NCI-H146 treated with DMSO at 0.1 percent for 48 hours (cell line): ENCODE data around the gene ATXN7.

ENCODE experiments used
- DNase-seq: peaks from one replicate; lab custom pipeline; 2025; ENCODE audit not compliant: unreplicated experiment; lab: John Stamatoyannopoulos, UW

ATXN7 gene, protein sequence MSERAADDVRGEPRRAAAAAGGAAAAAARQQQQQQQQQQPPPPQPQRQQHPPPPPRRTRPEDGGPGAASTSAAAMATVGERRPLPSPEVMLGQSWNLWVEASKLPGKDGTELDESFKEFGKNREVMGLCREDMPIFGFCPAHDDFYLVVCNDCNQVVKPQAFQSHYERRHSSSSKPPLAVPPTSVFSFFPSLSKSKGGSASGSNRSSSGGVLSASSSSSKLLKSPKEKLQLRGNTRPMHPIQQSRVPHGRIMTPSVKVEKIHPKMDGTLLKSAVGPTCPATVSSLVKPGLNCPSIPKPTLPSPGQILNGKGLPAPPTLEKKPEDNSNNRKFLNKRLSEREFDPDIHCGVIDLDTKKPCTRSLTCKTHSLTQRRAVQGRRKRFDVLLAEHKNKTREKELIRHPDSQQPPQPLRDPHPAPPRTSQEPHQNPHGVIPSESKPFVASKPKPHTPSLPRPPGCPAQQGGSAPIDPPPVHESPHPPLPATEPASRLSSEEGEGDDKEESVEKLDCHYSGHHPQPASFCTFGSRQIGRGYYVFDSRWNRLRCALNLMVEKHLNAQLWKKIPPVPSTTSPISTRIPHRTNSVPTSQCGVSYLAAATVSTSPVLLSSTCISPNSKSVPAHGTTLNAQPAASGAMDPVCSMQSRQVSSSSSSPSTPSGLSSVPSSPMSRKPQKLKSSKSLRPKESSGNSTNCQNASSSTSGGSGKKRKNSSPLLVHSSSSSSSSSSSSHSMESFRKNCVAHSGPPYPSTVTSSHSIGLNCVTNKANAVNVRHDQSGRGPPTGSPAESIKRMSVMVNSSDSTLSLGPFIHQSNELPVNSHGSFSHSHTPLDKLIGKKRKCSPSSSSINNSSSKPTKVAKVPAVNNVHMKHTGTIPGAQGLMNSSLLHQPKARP

DNA sequence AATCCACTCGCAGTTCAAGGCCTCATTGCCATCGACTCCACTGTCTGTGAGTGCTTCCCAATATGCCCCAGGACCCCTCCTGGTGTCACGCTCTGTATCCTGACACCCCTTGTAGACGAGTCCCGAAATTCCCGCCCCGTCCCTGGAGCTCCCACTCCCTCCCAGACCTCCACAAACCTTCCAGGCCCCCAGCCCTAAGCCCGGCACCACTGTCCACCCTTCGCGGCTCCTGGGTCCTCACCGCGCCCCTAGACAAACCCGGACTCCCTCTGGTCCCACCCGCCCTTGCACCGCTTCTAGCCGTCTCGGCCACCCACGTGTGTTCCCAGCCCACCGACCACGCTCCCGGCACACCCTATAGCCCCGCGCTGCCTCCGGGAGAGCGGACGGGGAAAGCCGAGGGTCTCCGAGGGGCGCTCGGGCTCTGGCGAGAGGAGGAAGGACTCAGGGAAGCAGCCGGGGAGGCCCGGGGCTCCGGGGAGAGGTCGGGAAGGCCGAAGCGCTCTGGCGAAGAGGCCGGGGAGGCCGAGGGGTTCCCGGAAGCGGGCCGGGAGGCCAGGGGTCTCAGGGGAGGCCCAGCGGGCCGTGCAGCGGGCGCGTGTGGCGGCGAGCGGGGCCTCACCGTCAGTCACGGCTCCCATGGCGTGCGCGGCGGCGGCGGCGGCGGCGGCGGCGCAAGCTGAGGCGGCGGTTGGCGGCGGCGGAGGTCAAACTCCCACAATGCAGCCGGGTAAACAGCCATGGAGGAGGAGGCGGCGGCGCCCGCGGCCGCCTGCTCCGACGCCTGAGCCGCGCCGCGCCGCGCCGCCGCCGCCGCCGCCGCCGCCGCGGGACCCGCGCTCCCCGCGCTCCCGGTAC, at the start of gene ATXN7, which contains the start of gene THOC7:
TSS of gene ATXN7 (plus strand) at position 718 of the 858 bp plus-strand sequence. CDS start 48,732 bp downstream, outside the sequence.
TSS of gene THOC7 (minus strand) at position 656 of the 858 bp plus-strand sequence. CDS start at position 641, 15 bp downstream.
- DNase-seq, result peak; percentile 6

GRCh38 chr3:63814237-63814636, 49.4 kb upstream of the ATXN7 start:
- DNase-seq, result peak; percentile 54

GRCh38 chr3:63817225-63817624, 46.4 kb upstream of the ATXN7 start:
- no peak for DNase-seq

DNA sequence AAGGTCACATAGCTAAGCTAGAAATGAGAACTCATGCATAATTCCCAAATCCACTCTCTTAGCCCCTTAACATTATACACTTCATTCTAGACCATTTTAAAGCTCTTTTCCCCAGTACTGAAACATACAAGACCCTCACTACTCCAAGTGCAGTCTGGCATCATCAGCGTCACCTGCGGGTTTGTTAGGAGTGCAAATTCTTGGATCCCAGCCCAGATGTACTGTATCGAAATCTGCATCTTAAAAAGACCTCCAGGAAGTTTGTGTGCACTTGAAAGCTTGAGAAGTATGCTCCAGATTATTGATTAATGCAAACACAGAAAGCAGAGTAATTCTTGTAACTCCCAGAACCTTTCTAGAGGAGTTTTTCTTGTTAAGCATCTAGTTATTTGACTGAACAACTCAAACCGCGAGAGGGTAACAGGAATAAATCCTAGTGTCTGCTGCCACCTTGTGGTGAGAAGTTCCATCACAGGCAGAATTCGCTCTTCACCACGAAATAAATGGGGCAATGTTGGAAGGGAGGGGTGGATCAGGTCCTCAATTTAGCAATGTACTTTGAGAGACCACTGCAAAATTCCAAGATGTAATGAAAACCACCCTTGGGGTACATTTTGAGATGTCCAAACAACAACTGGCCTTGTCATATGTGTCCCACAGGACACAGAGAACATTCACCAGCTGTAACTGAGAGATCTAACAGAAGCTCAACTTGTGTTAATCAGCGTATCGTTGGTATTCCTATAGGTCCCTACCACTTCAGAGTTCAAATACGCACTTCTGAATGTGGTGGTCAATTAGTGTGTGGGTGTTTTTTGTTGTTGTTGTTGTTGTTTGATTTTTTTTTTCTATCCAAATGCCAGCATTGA, 45.2 kb upstream of the ATXN7 start:
- DNase-seq, result peak; percentile 39

DNA sequence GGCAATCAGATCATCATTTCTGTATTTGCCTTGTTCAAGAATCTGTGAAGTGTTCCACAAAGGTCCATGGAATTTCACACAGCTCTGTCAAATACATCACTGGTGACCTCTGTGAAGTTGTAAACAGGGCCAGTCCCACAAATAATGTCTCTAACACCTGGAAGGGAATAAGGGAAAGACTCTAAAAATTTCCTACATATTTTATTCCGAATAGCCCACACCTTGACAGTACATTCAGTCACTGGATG, 44.6 kb upstream of the ATXN7 start, which contains the start of gene C3orf49:
TSS of gene C3orf49 (plus strand) at position 149 of the 248 bp plus-strand sequence. CDS start 173 bp downstream, outside the sequence.
- DNase-seq, result no peak

DNA sequence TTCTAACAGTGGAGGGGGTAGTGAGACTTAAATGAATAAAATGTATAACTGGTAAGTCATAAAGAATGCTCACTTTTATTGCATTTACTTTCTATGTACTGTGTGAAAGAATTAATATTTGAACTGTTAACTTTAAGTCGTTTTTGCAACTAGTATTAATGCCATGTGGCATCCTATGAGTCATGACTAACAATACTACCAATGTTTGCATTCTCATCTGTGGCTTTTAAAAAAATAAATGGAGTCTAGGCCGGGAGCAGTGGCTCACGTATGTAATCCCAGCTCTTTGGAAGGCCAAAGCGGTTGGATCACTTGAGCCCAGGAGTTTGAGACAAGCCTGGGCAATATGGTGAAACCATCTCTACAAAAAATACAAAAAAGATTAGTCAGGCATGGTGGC, 39.4 kb upstream of the ATXN7 start:
- no peak for DNase-seq

- no peak for DNase-seq
These were observed 33.1 kb upstream of the ATXN7 start for GRCh38 chr3:63830526-63830925.

- DNase-seq, result no peak
These were observed 31.3 kb upstream of the ATXN7 start for GRCh38 chr3:63832395-63832794.

DNA sequence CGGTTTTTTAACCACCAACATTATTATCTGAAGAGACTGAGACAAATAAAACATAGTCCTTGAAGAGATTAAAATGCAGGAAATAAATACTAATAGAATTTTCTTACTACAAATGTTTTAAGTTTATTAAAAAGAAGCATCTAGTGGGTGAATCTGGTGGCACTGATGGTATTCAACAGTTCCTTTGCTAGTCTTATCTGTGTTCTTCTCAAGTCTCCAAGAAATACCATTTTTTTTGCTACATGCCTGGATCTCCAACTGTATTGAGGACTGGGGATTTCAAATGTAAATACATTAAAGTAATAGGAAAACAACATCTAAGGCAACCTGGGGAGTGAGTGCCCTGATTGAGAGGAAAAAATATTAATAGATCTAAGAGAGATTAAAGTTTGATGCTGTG, 22.0 kb upstream of the ATXN7 start:
- no peak for DNase-seq

DNA sequence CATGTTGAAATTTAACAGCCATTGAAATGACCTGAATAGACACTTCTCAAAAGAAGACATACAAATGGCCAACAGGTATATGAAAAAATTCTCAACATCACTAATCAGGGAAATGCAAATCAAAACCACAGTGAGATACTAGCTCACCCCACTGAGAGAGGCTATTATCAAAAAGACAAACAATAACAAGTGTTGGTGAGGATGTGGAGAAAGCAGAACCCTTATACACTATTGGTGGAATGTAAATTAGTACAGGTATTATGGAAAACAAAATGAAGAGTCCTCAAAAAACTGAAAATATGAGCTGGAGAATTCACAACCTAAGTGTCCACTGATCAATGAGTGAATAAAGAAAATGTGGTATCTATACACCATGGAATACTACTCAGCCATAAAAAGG, 21.5 kb upstream of the ATXN7 start:
- DNase-seq, result no peak

- no peak for DNase-seq
These were observed 18.5 kb upstream of the ATXN7 start for GRCh38 chr3:63845215-63845614.

DNA sequence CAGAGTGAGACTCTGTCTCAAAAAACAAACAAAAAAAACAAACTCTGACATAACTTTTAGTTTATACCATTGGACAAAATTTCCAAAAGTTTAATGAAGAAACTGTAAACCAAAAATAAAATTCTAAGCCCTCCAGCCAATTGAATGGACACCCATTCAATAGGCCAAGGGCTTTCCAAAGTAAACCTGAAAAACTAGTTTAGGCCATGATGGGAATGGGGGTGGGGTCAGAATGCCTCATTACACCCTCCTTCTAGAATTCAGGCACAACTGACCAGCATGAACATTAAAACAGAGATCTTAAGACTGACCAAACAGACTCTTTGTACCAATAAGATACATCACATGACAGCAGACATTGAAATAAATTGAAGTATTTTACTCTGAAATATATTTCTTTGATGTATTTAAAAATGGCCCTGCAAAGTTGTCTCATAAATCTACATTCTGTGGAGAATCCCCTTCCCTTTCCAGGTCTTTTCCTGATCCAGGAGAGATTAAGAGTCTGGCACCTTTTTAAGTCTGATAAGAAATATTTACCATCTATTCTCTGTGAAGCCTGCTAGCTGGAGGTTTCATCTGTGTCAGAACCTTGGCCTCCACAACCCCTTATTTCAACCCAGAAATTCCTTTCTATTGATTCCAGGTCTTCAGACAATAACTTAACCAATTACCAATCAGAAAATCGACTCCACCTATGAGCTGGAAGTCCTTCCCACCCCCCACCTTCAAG, 15.8 kb upstream of the ATXN7 start:
- no peak for DNase-seq

- no peak for DNase-seq
These were observed 14.5 kb upstream of the ATXN7 start for GRCh38 chr3:63849175-63849574.

- DNase-seq, result no peak
These were observed 12.4 kb upstream of the ATXN7 start for GRCh38 chr3:63851287-63851686.

- no peak for DNase-seq
These were observed 10.6 kb upstream of the ATXN7 start for GRCh38 chr3:63853106-63853505.

DNA sequence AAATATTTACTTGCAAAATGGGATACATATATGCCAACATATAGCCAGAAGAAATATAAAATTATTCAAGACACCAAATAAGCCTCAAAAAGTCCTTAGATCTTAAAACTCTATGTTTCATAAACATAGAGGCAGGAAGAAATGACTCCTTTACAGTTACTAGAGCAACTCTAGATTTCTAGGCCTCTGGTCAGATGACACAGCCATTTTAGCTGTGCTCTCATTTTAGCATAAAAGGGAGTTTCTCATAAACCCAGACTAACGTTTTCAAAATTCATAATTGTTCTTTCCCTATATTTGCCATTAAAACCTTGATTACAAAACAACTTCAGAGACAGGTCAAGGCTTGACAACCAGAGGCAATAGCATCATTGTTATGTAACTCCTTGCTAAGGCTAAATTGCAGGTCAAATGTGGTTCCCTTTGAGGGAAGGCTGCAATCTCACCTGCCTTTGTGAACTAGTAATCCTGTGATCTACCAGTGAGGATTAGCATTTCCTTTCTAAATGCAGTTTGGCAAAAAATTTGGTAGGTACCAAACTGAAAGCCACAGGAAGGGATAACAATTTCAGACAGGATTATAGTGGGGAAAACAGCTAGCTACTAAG, 8.2 kb upstream of the ATXN7 start:
- no peak for DNase-seq

DNA sequence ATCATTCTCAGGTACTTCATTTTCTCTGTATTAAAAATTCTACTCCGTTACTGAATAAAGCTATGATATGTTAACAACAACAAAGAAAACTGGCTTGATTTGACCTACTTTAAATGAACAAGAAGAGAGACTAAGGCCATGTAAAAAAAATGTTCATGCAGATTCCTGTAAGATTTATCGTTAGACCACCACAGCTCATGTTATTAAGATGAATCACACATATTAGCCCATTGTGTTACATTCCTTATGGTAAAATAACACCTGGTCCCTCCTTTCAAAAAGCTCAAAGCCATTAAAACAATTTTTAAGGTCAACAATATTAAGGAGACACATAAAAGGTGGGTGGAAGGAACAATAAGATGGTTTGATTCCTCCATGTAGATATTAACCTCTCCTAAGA, 6.4 kb upstream of the ATXN7 start:
- DNase-seq, result no peak

- DNase-seq, result no peak
These were observed 2.9 kb upstream of the ATXN7 start for GRCh38 chr3:63860776-63861175.

DNA sequence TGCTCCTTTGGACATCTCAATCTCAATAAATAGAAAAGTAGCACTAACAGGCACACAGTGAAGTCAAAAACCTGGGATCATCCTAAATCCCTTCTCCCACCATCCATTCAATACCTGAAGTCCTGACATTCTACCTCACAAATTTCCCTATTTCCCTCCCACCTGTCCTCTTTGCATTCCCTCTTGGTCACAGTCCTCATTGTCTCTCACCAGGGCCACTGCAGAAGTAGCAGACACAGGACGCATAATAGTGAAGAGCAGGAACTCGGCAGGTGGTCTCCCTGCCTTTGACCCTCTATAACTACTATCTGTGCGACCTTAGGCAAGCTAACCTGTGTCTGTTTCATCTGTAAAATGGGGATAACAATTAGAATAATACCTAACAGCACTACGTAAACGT, 2.4 kb upstream of the ATXN7 start:
- DNase-seq, result no peak
